NCI-H146 (cell line): ENCODE data around the gene RUSC1.

ENCODE experiments used
- DNase-seq: peaks from one replicate; lab custom pipeline; 2025; lab: John Stamatoyannopoulos, UW

Gene RUSC1

GRCh38 chr1:155295183-155295941 is 25.3 kb upstream of the RUSC1 start:
- DNase-seq = peak; percentile 25

- DNase-seq = no peak
Observed at GRCh38 chr1:155295942-155296267, 24.8 kb upstream of the RUSC1 start.

GRCh38 chr1:155296661-155297060 is 24.0 kb upstream of the RUSC1 start:
- DNase-seq = no peak

- no peak for DNase-seq
Observed at GRCh38 chr1:155297384-155297783, 23.3 kb upstream of the RUSC1 start.

- no peak for DNase-seq
Observed at GRCh38 chr1:155300024-155300423, 20.7 kb upstream of the RUSC1 start.

GRCh38 chr1:155300553-155301329 is 20.0 kb upstream of the RUSC1 start:
- no peak for DNase-seq

- no peak for DNase-seq
Observed at GRCh38 chr1:155301342-155301841, 19.3 kb upstream of the RUSC1 start, which contains the start of gene PKLR. Gene PKLR, minus strand, starts transcription at chr1:155301438. Its CDS starts 43 bp downstream, at chr1:155301395.

GRCh38 chr1:155304558-155305063 is 16.1 kb upstream of the RUSC1 start:
- DNase-seq = no peak

GRCh38 chr1:155305881-155306391 is 14.8 kb upstream of the RUSC1 start:
- DNase-seq = no peak

GRCh38 chr1:155307247-155307740 is 13.4 kb upstream of the RUSC1 start:
- peak; percentile 39 for DNase-seq

GRCh38 chr1:155308493-155309422 is 11.9 kb upstream of the RUSC1 start, which contains the start of gene FDPS:
Gene FDPS, plus strand, starts transcription at chr1:155308866. Its CDS starts 924 bp downstream, at chr1:155309790.
- peak; percentile 99 for DNase-seq

- peak; percentile 13 for DNase-seq
Observed at GRCh38 chr1:155309423-155310021, 11.2 kb upstream of the RUSC1 start.

- DNase-seq = no peak
Observed at GRCh38 chr1:155313261-155313660, 7.4 kb upstream of the RUSC1 start.

GRCh38 chr1:155316922-155317321 is 3.8 kb upstream of the RUSC1 start:
- no peak for DNase-seq

GRCh38 chr1:155318082-155318481 is 2.6 kb upstream of the RUSC1 start:
- DNase-seq = no peak

- DNase-seq = no peak
Observed at GRCh38 chr1:155319536-155319935, 1.2 kb upstream of the RUSC1 start.

- DNase-seq = no peak
Observed at GRCh38 chr1:155320252-155320651, 442 bp upstream of the RUSC1 start.

- peak; percentile 40 for DNase-seq
Observed at GRCh38 chr1:155321639-155322503, 1.2 kb downstream of the RUSC1 start.

GRCh38 chr1:155322571-155322952 is 1.9 kb downstream of the RUSC1 start:
- DNase-seq = peak; percentile 44
